Upper lobe of right lung (tissue), 1 donor: ENCODE measurements around the gene CMTM7. TPM values are rescaled to one million over a fixed set of nuclear protein-coding genes. Genes with fewer than 3 reads are reported as not detected.

Experiments
- ATAC-seq: fragments of 200-7000 bp; cut with Tn5 transposase; one replicate; pipeline ENCODE4 v1.9.1; 2020; ENCODE audit warnings: mild to moderate bottlenecking, moderate library complexity
- DNase-seq: peaks from one replicate; pipeline ENCODE4 v3.0.0-alpha.2; 2020
- H3K27ac ChIP-seq: fragments of 200-600 bp; one replicate; pipeline ENCODE4 v1.8.0; 2022
- H3K27me3 ChIP-seq: fragments of 200-600 bp; one replicate; pipeline ENCODE4 v1.8.0; 2022; ENCODE audit warnings: mild to moderate bottlenecking
- H3K36me3 ChIP-seq: fragments of 200-600 bp; one replicate; pipeline ENCODE4 v1.8.0; 2022
- H3K4me1 ChIP-seq: fragments of 200-600 bp; one replicate; pipeline ENCODE4 v1.8.0; 2022
- H3K4me3 ChIP-seq: fragments of 200-600 bp; one replicate; pipeline ENCODE4 v1.8.0; 2022; ENCODE audit warnings: mild to moderate bottlenecking
- H3K9me3 ChIP-seq: fragments of 200-600 bp; one replicate; pipeline ENCODE4 v1.8.0; 2022
- CTCF ChIP-seq: fragments of 200-600 bp; IDR thresholded peaks from one replicate; pipeline ENCODE4 v1.8.0; 2022; ENCODE audit warnings: antibody characterized with exemption
- intact Hi-C: fragments of 100-400 bp; cut with DNase I; formaldehyde crosslinking; loops from one replicate; pipeline ENCODE4 v1.11.0; 2022
- total RNA-seq: library from RNA; stranded (reverse); fragmentation: NEBNext Ultra II Directional; extraction: Animal tissue kit (Norgen Biotek cat#: 25700); gene quantifications from one replicate; pipeline ENCODE4 v1.2.1, GENCODE V29; 2021
- donor health status: DM: no; HTN: yes; CAD: no; lungs with severe emphysema.

Gene CMTM7
- total RNA-seq, 1 donor from 2014 or later: 53.2 TPM

- no peaks in the 10 kb centered on the region for H3K9me3 ChIP-seq
- DNase-seq: no peak
- peaks cover 27% of the 10 kb centered on the region for H3K4me1 ChIP-seq
- H3K27me3 ChIP-seq: no peaks in the 10 kb centered on the region
- H3K36me3 ChIP-seq: no peaks in the 10 kb centered on the region
- no peak overlapping the region for H3K4me3 ChIP-seq
- H3K27ac ChIP-seq: no peak overlapping the region
- ATAC-seq: no peak
- intact Hi-C loops: no loop called here
- no peak for TF ChIP-seq CTCF
Observed at GRCh38 chr3:32431481-32431880, 39.8 kb downstream of the CMTM7 start.

- H3K9me3 ChIP-seq: no peaks in the 10 kb centered on the region
- H3K27me3 ChIP-seq: no peaks in the 10 kb centered on the region
- intact Hi-C loops: no loop called here
- no peaks in the 10 kb centered on the region for H3K36me3 ChIP-seq
- H3K4me1 ChIP-seq: peaks cover 27% of the 10 kb centered on the region
- no peak overlapping the region for H3K4me3 ChIP-seq
- H3K27ac ChIP-seq: no peak overlapping the region
- ATAC-seq (no peak), DNase-seq (no peak)
- TF ChIP-seq CTCF: no peak
Observed at GRCh38 chr3:32432045-32432710, 40.5 kb downstream of the CMTM7 start.

GRCh38 chr3:32432711-32433530, 41.3 kb downstream of the CMTM7 start:
- Histone ChIP-seq H3K36me3 (no peaks in the 10 kb centered on the region), H3K27ac (peak overlapping the region; percentile 63), H3K27me3 (no peaks in the 10 kb centered on the region), H3K9me3 (no peaks in the 10 kb centered on the region), H3K4me1 (peaks cover 25% of the 10 kb centered on the region), H3K4me3 (no peak overlapping the region)
- ATAC-seq (no peak), DNase-seq (no peak)
- intact Hi-C loops: no loop called here
- no peak for TF ChIP-seq CTCF

- no peaks in the 10 kb centered on the region for H3K27me3 ChIP-seq
- H3K27ac ChIP-seq: no peak overlapping the region
- no peak overlapping the region for H3K4me3 ChIP-seq
- DNase-seq (no peak), ATAC-seq (no peak)
- intact Hi-C loops: no loop called here
- no peaks in the 10 kb centered on the region for H3K36me3 ChIP-seq
- TF ChIP-seq CTCF: no peak
- peaks cover 12% of the 10 kb centered on the region for H3K4me1 ChIP-seq
- no peaks in the 10 kb centered on the region for H3K9me3 ChIP-seq
Observed at GRCh38 chr3:32434206-32434605, 42.6 kb downstream of the CMTM7 start.

- intact Hi-C loops: no loop called here
- no peaks in the 10 kb centered on the region for H3K9me3 ChIP-seq
- ATAC-seq (no peak), DNase-seq (no peak)
- TF ChIP-seq CTCF: no peak
- no peaks in the 10 kb centered on the region for H3K27me3 ChIP-seq
- no peaks in the 10 kb centered on the region for H3K36me3 ChIP-seq
- H3K4me3 ChIP-seq: no peak overlapping the region
- H3K27ac ChIP-seq: no peak overlapping the region
- H3K4me1 ChIP-seq: peaks cover 11% of the 10 kb centered on the region
Observed at GRCh38 chr3:32435911-32436815, 44.5 kb downstream of the CMTM7 start.
